ENCODE results near the gene CPNE6. TPM values are rescaled to one million over a fixed set of nuclear protein-coding genes. Genes with fewer than 3 reads are reported as not detected.

The CPNE6 gene
- total RNA-seq, 1 experiment from 2014 or later, result not detected

- CTCF ChIA-PET, result interaction anchor here (0.9 to 1.6 kb wide), 6 partner anchors 17 to 49 kb away, joined by 3 to 8 read pairs (median 4); no protein-coding TSS in a partner anchor
- Histone ChIP-seq H3K4me1 (ENCODE audit: control insufficient read depth in 1 of 2, insufficient read depth in 2 of 2, low read length in 2 of 2) (no peaks in the 10 kb centered on the region), H3K27me3 (ENCODE audit: insufficient read depth, low read length) (no peaks in the 10 kb centered on the region), H3K4me3 (replicated peaks in 1 of 2; ENCODE audit: low read depth in 1 of 2, low read length in 2 of 2) (no peak overlapping the region), H3K9ac (ENCODE audit: low read length) (no peak overlapping the region), H3K4me2 (ENCODE audit: low read length) (no peak overlapping the region), H3K9me3 (ENCODE audit: control insufficient read depth in 1 of 2, insufficient read depth in 1 of 2, low read depth in 1 of 2, low read length in 2 of 2) (no peaks in the 10 kb centered on the region), H4K20me1 (ENCODE audit: insufficient read depth) (no peaks in the 10 kb centered on the region), H3K9me2 (ENCODE audit: insufficient read depth) (no peaks in the 10 kb centered on the region), H3K27ac (ENCODE audit: low read depth, low read length) (no peak overlapping the region), H3K36me3 (ENCODE audit: control insufficient read depth in 1 of 2, insufficient read depth in 2 of 2, low read length in 2 of 2) (no peaks in the 10 kb centered on the region), H3K79me2 (ENCODE audit: insufficient read depth, low read length) (no peaks in the 10 kb centered on the region), H2AFZ (ENCODE audit: low read depth, low read length, poor library complexity, severe bottlenecking) (no peak overlapping the region)
- POLR2A ChIA-PET, result interaction anchor here (0.8 to 1.1 kb wide), 2 partner anchors 7 to 33 kb away, joined by 3 to 4 read pairs; partner anchors contain the start of gene PCK2
- no TSS peak for BruUV-seq (replicated peaks)
- ATAC-seq (no peak), DNase-seq (ENCODE audit: low read depth, low spot score) (no peak)
- intact Hi-C loops (cut with micrococcal nuclease), result no loop called here
- RAD21 ChIA-PET (ENCODE audit: low non-redundant PET in 1 of 2, low total read pairs in 2 of 2, uncharacterized antibody in 2 of 2, unreplicated experiment in 2 of 2), result interaction anchor here (0.6 to 1.0 kb wide), 2 partner anchors 53 to 77 kb away, joined by 3 to 4 read pairs; no protein-coding TSS in a partner anchor
- TF ChIP-seq YY1 (IDR thresholded peaks at IDR 0.05; ENCODE audit: extremely low read depth, insufficient replicate concordance, low read depth, low read length) (no peak), SRF (IDR thresholded peaks at IDR 0.05; ENCODE audit: low read depth) (no peak), SP1 (IDR thresholded peaks at IDR 0.05; ENCODE audit: low read depth) (no peak), ZBTB33 (IDR thresholded peaks at IDR 0.05; ENCODE audit: extremely low read depth, insufficient replicate concordance, low read length) (no peak), REST (IDR thresholded peaks at IDR 0.05; ENCODE audit: low read depth) (no peak), SIN3A (IDR thresholded peaks at IDR 0.05; ENCODE audit: low read depth) (no peak), ATF3 (IDR thresholded peaks at IDR 0.05) (no peak), RAD21 (IDR thresholded peaks at IDR 0.05; ENCODE audit: low read depth) (no peak), ELF1 (IDR thresholded peaks at IDR 0.05; ENCODE audit: borderline replicate concordance, low read depth) (no peak), ZFX (IDR thresholded peaks at IDR 0.05) (no peak), CEBPB (IDR thresholded peaks at IDR 0.05; ENCODE audit: low read depth) (no peak), EZH2 (IDR thresholded peaks at IDR 0.05) (no peak), FOSL1 (IDR thresholded peaks at IDR 0.05; ENCODE audit: low read depth) (no peak), JUND (IDR thresholded peaks at IDR 0.05) (no peak), TCF7L2 (IDR thresholded peaks at IDR 0.05; ENCODE audit: borderline replicate concordance, extremely low read depth, insufficient read depth, insufficient read length) (no peak), EZH2phosphoT487 (IDR thresholded peaks at IDR 0.05; ENCODE audit: borderline replicate concordance) (no peak)
- TF ChIP-seq, protein P1, sequence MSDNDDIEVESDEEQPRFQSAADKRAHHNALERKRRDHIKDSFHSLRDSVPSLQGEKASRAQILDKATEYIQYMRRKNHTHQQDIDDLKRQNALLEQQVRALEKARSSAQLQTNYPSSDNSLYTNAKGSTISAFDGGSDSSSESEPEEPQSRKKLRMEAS (IDR thresholded peaks at IDR 0.05), result no peak
- TF ChIP-seq, protein P2, sequence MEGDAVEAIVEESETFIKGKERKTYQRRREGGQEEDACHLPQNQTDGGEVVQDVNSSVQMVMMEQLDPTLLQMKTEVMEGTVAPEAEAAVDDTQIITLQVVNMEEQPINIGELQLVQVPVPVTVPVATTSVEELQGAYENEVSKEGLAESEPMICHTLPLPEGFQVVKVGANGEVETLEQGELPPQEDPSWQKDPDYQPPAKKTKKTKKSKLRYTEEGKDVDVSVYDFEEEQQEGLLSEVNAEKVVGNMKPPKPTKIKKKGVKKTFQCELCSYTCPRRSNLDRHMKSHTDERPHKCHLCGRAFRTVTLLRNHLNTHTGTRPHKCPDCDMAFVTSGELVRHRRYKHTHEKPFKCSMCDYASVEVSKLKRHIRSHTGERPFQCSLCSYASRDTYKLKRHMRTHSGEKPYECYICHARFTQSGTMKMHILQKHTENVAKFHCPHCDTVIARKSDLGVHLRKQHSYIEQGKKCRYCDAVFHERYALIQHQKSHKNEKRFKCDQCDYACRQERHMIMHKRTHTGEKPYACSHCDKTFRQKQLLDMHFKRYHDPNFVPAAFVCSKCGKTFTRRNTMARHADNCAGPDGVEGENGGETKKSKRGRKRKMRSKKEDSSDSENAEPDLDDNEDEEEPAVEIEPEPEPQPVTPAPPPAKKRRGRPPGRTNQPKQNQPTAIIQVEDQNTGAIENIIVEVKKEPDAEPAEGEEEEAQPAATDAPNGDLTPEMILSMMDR (IDR thresholded peaks at IDR 0.05 in 2 of 3, conservative IDR thresholded peaks at IDR 0.05 in 1 of 3; ENCODE audit: borderline replicate concordance in 1 of 3, insufficient read depth in 1 of 3, low read depth in 2 of 3, low read length in 2 of 3), result no peak
Measured at GRCh38 chr14:24060984-24061913, 10.1 kb upstream of the CPNE6 start.

Data from HCT116 (cell line).